Measurements from ENCODE around the gene CYTH3.
"Not testable (repeated sequence)": the region's sequence is repeated elsewhere in the genome, so short reads cannot be mapped to it uniquely, and the experiment has no call there.

The CYTH3 gene

DNA sequence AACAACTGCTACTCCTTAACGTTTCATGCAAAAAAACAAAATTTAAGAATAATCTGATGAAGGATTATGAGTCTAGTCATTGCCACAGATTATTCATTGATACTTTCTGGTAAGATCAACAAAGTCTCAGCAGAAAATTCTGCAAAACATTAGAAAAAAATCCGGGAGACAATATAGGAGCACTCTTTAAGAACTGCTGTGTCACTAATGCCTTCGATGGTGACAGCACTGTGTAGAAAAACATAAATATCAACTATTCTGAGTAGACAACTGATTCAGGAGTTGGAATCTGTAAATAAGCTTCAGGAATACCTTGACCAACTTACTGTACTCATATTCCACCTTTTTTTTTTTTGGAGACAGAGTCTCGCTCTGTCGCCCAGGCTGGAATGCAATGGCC is 69.0 kb downstream of the CYTH3 start:
- no peak for DNase-seq (ENCODE audit: low read depth, low spot score)
- no peak overlapping the region for H3K27ac ChIP-seq

DNA sequence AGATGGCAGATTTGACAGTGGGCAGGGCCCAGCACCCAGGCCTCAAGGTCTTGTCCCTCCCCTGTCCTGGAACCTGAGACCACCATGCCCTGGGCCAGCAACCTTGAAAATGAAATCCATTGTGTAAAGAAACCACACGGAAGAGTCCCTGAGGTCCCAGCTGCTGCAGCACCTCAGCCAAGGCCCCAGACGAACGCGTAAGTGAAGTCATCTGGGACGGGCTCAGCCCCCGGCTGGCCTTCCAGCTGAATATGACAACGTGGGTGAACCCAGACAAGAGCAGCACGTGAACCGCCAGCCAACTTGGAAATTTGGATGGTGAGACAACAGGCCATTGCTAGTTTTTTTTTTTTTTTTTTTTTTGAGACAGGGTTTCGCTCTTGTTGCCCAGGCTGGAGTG is 70.3 kb downstream of the CYTH3 start:
- no peak overlapping the region for H3K27ac ChIP-seq
- DNase-seq (ENCODE audit: low read depth, low spot score) = no peak

DNA sequence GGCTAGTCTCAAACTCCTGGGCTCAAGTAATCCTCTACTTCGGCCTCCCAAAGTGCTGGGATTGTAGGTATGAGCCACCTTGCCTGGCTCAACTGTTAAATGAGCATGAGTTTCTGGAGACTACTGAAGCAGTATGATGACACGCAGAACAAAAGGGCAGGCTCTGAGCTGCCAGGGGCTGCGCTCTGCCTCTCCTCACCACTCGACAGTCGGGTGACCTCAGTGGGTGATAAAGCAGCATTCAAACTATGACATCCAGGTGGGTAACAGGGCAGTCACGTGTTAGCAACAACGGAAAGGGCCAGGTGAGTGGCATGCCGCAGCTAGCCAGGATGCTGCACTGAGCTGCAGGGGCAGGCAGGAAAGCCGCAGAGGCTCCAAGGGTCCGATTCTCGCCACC is 71.5 kb downstream of the CYTH3 start:
- no peak for DNase-seq (ENCODE audit: low read depth, low spot score)
- no peak overlapping the region for H3K27ac ChIP-seq

DNA sequence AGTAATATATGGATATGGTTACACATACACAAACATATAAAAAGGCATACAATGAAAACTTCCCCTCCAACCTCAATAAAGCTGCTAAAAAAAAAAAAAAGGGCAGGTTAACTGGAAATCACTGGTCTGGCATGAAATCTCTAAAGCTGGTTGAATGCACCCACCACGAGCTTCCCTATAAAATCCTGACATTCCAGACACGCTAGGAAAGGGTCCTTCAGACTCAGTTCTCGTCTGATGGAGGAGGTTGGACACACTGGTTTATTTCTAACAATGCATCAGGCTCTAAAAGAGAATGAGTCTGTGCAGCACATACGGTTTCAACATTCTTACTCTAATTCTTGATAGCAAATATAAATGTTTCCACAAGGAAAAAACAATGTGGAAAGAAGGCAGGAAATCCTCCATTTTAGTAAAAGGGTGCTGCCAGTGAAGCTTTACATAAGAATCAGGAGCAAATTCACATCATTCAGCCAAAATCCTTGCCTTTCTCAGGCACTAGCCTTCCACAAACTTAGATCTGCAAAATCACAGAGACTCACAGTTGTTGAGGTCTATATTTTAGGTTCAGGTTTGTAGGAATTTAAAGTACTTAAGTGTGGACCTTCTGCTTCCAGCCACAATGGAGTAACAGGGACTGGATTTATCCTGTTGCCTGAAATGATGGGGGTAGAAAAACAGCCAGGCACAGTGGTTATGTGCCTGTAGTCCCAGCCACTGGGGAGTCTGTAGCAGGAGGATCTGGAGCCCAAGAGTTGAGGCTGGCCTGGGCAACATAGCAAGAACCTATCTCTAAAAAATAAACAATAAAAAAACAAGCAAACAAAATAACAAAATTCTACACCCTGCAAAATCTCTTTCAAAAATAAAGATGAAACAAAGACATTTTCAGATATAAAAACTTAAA is 73.5 kb downstream of the CYTH3 start:
- DNase-seq (ENCODE audit: low read depth, low spot score) = no peak
- no peak overlapping the region for H3K27ac ChIP-seq

DNA sequence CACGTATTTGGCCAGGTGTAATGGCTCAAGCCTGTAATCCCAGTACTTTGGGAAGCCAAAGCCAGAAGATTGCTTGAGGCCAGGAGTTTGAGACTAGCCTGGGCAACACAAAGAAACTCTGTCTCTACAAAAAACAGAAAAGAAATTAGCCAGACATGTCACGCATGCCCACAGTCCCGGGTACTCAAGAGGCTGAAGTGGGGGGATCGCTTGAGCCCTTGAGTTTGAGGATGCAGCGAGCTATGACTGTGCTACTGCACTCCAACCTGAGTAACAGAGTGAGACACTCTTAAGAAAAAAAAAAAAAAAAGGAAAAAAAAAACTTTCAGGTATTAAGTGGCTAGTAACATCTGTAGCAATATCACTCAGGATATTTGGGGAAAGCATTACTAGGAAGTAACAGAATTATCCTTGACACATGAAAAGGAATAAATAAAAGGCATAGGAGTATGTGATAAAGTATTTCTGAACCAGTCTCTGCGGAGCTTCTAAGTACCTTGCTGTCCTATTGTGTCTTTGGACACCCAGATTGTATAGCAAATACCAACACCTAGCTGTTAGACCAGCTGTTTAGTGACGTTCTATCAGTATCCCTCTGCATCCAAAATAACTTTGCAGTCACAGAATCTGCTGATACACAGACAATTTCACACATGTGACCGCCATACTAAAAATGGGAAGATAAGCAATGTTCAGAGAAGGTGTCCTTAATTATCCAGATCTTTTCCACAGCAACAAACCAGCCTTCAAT is 74.4 kb downstream of the CYTH3 start:
- DNase-seq (ENCODE audit: low read depth, low spot score) = no peak
- H3K27ac ChIP-seq = no peak overlapping the region

- no peak for DNase-seq (ENCODE audit: low read depth, low spot score)
- H3K27ac ChIP-seq = no peak overlapping the region
Measured at GRCh38 chr7:6193709-6194108, 78.7 kb downstream of the CYTH3 start.

DNA sequence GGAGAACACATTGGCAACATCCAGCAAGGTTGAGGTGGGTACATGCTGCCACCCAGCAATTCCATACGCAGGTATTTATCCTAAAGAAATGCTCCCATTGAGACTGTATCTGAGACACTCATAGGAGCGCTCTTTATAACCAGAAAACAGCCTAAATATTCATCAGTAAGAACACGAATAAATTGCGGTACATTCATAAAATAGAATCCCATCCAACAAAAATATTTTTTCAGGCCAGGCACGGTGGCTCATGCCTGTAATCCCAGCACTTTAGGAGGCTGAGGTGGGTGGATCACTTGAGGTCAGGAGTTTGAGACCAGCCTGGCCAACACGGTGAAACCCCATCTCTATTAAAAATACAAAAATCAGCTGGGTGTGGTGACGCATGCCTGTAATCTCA is 81.9 kb downstream of the CYTH3 start:
- DNase-seq (ENCODE audit: low read depth, low spot score); H3K27ac ChIP-seq: not testable (repeated sequence)

- DNase-seq (ENCODE audit: low read depth, low spot score) = no peak
- H3K27ac ChIP-seq = no peak overlapping the region
Measured at GRCh38 chr7:6188389-6188788, 84.0 kb downstream of the CYTH3 start.

GRCh38 chr7:6186577-6186976 is 85.8 kb downstream of the CYTH3 start:
- no peak overlapping the region for H3K27ac ChIP-seq
- no peak for DNase-seq (ENCODE audit: low read depth, low spot score)

DNA sequence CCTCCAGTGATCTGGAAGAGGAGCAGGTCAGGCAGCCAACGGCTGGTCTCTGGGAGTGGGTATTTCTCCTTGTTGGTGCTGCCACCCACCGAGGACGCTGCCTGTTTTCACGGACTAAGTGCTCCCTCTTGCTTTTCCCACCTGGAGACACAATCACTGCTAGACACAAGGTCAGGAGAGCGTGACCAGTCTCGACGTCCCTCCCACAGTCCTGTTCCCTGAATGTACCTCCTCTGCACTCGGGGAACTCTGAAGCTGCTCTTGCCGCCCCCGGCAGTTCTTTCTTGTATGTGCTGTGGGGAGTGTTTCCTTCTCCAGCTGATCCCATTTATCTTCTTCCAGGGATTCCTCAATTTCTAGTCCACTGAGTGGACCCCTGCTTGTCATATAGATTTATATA is 89.4 kb downstream of the CYTH3 start:
- H3K27ac ChIP-seq = no peak overlapping the region
- no peak for DNase-seq (ENCODE audit: low read depth, low spot score)

DNA sequence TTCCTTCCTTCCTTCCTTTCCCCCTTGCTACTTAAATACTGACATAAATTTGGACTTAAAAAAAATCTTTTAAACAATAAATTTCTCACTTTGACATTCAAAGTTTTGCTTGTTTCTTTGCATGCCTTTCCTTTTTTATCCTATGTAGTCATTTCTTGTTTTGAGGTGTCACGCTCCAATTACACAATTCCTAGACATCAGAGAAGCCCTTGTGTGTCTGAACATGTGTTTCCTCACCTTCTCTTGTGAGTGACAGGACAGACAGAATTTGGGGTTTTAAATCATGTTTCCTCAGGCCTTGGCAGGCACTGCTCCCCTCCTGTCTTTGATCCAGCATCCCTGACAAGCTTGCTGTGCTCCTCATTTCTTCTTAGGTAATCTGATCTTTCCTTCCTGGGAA is 91.3 kb downstream of the CYTH3 start:
- no peak overlapping the region for H3K27ac ChIP-seq
- DNase-seq (ENCODE audit: low read depth, low spot score) = no peak

DNA sequence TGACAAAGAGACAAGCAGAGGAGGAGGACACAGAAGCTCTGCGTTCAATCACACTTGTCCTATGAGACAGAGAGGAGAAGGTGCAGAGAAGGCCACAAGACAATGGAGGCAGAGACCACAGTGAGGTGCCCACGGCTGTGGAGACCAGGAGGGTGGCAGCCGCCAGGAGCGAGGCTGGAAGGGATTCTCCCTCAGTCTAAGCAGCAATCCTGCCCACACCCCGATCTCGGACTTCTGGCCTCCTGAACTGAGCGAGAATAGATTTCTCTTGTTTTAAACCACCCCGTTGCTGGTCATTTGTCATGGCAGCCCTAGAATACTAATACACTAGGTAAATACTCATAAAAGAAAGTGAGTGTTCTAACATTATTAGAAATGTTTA is 92.1 kb downstream of the CYTH3 start:
- no peak overlapping the region for H3K27ac ChIP-seq
- no peak for DNase-seq (ENCODE audit: low read depth, low spot score)

DNA sequence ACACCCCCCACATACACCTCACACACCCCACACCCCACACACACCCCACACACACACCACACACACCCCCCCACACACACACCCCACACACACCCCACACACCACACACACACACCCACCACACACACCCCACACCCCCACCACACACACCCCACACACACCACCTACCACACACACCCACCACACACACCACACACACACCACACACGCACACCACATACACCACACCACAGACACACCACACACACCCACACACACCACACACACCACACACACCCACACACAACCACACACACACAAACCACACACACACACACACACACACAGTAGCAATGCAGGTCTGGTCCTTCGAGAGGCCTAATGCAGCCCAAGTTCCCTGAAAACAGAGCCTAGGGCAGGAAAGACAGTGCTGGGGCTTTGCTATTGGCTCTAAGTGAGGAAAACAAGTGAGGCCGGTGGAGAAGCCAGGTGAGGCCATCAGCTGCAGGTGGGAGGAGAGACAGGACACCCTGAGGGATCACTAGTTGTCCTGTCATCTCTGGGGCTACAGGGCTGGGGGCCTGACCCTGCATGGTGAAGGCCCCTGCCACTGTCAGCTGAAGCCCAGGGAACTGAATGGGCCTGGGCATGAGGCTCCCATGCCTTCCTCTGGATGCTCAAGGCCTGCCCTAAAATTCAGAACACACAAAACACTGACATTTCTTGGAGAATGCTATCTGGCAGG is 92.6 kb downstream of the CYTH3 start:
- DNase-seq (ENCODE audit: low read depth, low spot score) = no peak

GRCh38 chr7:6178298-6179029 is 94.0 kb downstream of the CYTH3 start:
- no peak overlapping the region for H3K27ac ChIP-seq
- no peak for DNase-seq (ENCODE audit: low read depth, low spot score)

More for the DNA sequence above, 92.6 kb downstream of the CYTH3 start:
- H3K27ac ChIP-seq = no peak overlapping the region

DNA sequence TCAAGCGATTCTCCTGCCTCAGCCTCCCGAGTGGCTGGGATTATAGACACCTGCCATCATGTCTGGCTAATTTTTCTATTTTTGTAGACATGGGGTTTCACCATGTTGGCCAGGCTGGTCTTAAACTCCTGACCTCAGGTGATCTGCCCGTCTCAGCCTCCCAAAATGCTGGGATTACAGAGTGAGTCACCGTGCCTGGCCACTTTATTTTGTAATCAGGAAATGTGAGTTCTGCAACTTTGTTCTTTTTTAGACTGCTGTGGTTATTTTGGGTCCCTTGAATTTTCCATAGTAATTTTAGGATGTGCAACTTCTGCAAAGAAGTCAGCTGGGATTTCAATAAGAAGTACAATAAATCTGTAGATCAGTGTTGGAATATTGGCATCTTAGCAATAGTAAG is 96.8 kb downstream of the CYTH3 start:
- DNase-seq (ENCODE audit: low read depth, low spot score) = no peak
- H3K27ac ChIP-seq = no peak overlapping the region

- H3K27ac ChIP-seq = no peak overlapping the region
- no peak for DNase-seq (ENCODE audit: low read depth, low spot score)
Measured at GRCh38 chr7:6172910-6173295, 99.5 kb downstream of the CYTH3 start.

DNA sequence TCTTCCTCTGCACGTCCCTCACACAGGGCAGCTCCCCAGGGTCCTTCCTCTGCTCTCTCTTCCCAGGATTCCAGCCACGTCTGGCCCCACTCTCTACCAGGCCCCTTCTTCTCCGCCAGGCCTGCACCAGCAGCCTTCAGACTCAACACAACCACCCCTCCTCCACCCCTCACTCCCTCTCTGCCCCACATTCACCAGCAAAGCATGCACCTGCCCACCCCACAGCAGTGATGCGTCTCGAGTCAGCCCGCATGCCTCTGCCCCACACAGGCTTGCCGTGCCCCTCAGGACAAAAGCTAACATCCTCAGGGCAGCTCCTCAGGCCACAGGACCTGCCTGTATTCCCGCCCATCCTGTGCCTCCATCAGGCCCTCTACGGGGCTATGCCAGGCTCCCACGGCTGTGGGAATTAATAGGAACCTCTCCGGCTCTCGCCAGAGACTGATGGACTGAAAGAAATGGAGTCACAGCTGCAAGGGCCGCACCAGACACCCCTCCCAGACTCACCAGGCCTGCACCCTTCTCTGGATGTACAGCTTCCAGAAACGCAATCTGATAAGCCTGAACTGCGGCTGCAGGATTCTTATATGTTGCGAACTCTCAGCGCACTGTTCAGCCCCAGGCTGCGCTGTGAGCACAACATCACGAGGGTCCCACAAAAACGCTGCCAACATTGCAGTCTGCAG is 100.1 kb downstream of the CYTH3 start:
- DNase-seq (ENCODE audit: low read depth, low spot score) = no peak
- H3K27ac ChIP-seq = no peak overlapping the region

DNA sequence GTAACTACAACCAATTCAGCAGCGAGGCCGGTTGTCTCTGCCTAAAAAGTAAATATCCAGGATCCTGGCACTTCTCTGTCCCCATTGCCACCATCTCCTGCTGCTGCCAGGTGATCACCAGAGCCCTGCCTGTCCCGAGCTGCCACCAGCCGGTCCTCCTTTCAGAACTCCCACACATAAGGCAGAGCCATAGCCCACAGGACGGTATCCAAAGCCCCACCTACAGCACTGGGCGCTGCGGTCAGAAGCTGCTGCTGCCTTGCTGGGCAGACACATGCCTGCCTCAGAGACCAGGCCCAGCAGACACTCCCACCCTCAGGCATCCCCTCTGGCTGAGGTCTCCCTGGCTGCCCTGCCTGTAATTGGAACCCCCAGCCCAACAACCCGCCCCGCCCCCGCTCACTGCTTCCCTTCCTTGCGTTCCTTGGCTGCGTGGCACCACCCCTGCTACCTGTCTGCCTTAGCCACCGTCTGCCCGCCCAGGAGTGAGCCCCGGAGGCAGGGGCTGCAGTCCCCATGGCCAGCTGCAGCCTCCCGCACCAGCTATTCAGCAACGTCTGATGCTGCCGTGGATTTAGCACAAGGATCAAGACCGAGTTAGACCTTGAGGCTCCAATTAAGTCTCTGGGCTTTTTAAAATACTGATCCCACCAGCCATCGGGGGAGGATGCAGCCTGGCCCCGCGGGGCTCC is 100.7 kb downstream of the CYTH3 start:
- no peak for DNase-seq (ENCODE audit: low read depth, low spot score)
- no peak overlapping the region for H3K27ac ChIP-seq
